ENCODE measurements around the gene DHRSX.

GRCh38 chrX:2478546-2479419, 22.0 kb downstream of the DHRSX start:
- TF ChIP-seq EZH2 (IDR thresholded peaks at IDR 0.05) (no peak), POLR2AphosphoS5 (IDR thresholded peaks at IDR 0.05; ENCODE audit: borderline replicate concordance, low read depth, low read length) (no peak)

Data from SK-N-MC (cell line).